A549 treated with dexamethasone at 1 μM for 4 hours (cell line): ENCODE results near the gene PAQR5. TPM values are rescaled to one million over a fixed set of nuclear protein-coding genes. Genes with fewer than 3 reads are reported as not detected.

Experiments used
- total RNA-seq: library from RNA; stranded (reverse); fragments of 200-300 nt; extraction: Qiagen RNA extraction; gene quantifications from 5 replicates; pipeline ENCODE4 v1.2.3, GENCODE V29; 2022

PAQR5 gene
- 64.6 to 109 TPM (median 96.1 TPM) in 5 replicates for total RNA-seq

GRCh38 chr15:69298697-69299441, at the start of gene PAQR5:
TSS of gene PAQR5 (plus strand) at chr15:69298912. CDS start at chr15:69360081, 61,169 bp downstream.

GRCh38 chr15:69413822-69414700, 115.3 kb downstream of the PAQR5 start, which contains the start of gene KIF23:
TSS of gene KIF23 (plus strand) at chr15:69414349. CDS start at chr15:69414466, 117 bp downstream.

GRCh38 chr15:69452692-69453521, 154.2 kb downstream of the PAQR5 start, which contains the start of gene RPLP1:
TSS of gene RPLP1 (plus strand) at chr15:69452818. CDS start at chr15:69452949, 131 bp downstream.

Other genes with a start within 250 kb of the PAQR5 start
- 14.5 to 17.2 TPM (median 17.1 TPM) in 5 replicates for gene GLCE, start 138.3 kb upstream of the PAQR5 start, total RNA-seq
- 77.1 to 87.7 TPM (median 85.1 TPM) in 5 replicates for gene KIF23, start 115.4 kb downstream of the PAQR5 start, total RNA-seq
- 3,352 to 4,559 TPM (median 3,693 TPM) in 5 replicates for gene RPLP1, start 153.9 kb downstream of the PAQR5 start, total RNA-seq